Loucy (cell line): Measurements from ENCODE around the gene STK32C.

ENCODE experiments used
- CTCF ChIP-seq: fragments of 200-600 bp; sonication (generic); conservative IDR thresholded peaks from 2 replicates; pipeline ENCODE4 v1.5.1; 2014; ENCODE audit warnings: mild to moderate bottlenecking, antibody characterized with exemption, low read length
- EZH2phosphoT487 ChIP-seq: fragments of 200-600 bp; IDR thresholded peaks from 2 replicates; pipeline ENCODE4 v1.6.1; 2018; ENCODE audit warnings: antibody characterized with exemption, mild to moderate bottlenecking, moderate library complexity, borderline replicate concordance

- TF ChIP-seq CTCF (no peak; the same call in 1 of the 2 replicates), EZH2phosphoT487 (no peak)
Observed at GRCh38 chr10:132297526-132297925, 10.2 kb downstream of the STK32C start.
